Raji (cell line): ENCODE measurements around the gene AQP10.
A peak's percentile ranks its signal among the peaks of the same experiment; 100 is the strongest.

Experiments
- POLR2A ChIP-seq: IDR thresholded peaks from 2 replicates; pipeline ENCODE4 v1.6.1; 2011; ENCODE audit warnings: low read depth, low read length, control low read depth; ENCODE audit not compliant: insufficient read depth

The AQP10 gene

DNA sequence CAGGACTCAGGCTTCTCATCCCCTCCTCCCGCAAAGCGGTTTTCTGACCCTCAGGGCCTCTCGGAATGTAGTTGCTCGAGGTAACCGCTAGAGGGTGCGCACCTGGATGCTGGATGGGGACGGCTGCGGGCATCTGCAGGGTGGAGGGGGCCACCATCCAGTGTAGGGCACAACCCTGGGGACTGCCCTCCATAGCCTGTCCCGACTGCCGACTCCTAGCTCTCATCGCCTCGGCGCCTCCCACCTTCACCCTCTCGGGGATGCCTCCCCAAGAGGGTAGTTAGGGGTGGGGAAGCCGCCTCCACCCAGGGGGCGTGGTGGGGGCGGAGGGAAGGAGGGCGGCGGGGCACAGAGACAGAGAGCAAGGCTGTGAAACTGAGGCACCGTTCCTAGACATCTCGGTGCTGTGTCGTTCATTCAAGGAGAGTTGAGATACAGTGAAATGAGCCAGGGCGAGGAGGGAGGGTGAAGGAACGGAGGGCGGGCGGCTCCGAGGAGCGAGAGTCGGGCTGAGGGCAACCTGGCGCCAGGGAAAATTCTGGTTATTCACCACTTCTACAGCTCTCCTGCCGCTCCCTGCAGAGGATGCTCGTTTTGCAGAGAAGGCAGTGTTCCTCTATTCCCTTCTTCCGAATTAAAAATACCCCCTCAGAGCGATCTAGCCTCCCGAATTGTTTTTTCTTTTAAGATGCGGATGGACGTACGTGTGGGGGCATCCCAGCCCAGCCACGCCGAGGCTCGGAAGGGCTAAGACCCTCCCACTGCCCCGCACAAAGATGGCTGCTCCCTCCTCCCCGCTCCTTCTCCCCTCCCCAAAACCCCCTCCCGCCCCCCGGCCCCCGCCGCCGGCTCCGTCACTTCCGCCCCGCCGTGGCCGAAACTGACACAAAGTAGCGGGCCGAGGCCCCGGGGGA lies 4.0 kb downstream of the AQP10 start, which contains the start of gene ATP8B2:
TSS of gene ATP8B2 (plus strand) at position 857 of the 914 bp plus-strand sequence. CDS start 2,617 bp downstream, outside the sequence.
- TF ChIP-seq POLR2A, result no peak

DNA sequence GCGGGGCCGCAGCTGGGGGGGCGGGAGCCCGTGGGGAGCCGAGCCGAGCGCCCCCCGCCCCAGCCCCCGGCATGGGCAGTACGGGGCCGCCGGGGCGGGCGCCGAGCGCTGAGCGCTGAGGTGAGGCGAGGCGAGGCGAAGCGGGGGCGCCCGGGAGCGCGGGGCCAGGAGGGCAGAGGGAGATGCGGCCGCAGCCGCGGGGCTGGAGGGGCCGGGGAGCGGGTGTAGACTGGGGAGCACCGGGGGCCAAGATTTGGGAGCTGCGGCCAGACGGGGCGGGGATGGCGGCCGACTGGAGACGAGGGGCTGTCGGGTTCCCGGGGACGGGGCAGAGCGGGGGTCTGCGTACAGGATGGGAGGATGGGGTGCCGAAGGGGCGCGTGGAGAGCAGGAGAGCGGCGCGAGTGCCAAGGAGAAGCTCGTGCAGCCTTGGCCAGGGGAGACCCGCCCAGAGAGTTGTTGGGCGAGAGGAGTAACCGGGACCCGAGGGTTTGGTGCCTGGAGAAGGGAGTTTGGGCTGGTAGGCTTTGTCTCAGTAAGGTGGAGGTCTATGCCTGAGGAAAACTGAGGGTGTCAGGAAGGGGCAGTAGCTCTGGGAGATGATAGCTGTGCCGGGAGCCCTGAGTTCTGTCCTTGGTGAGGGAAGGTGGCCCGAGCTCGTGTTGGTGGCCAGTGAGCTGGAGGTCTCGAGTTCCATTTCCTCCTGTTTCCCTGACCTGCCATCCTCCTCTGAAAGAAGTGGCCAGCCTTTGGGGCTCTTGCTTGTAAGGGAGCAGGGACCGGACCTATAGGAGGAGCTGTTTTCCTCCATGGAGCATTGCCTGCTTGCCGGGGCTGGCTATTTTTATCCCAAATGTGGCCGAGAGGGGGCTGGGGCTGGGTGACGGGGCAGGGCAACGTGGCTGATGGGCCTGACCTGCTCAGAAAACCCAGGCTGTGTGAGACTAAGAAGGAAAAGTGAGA lies 5.0 kb downstream of the AQP10 start:
- no peak for TF ChIP-seq POLR2A

DNA sequence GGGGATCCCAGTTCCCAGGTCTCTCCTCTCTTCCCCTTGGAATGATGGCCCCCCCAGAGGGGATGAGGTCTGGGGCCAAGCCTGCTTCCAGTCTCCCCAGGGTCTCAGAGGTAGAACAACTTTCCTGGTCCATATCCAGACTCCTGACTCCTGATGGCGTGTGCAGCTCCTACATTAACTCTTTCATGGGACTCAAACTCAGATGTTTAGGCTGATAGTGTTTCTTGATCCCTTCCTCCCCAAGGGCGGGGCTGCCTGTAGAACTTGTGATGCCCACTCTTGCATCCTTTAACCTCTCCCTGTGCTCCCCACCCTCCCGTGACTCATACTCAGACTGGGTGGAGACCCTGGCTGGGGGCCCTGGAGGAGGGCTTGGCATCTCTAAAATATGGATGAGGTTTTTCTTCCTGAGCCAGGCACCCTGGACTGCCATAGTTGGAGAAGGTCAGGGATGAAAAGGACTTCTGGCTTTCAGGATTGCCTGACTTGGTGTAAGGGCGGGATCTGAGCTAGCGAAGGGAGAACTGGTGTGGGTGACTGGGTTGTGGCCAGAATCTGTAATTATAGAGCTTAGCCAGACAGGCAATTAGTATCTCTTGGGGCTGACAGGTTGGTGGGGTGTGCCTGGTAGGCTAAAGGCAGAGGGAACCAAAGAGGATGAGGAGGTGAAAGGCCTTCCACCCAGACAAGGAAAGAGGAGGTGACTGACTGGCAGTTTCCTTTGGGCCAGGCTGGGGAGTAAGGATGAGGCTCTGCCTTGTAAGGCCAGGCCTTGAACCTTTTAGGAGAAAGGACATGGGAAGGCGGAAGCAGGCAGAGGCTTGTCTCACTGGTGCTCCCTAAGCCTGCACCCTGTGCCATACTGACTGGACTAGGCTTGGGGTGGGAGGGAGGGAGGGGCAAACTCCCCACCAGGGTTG lies 5.9 kb downstream of the AQP10 start:
- TF ChIP-seq POLR2A, result no peak

DNA sequence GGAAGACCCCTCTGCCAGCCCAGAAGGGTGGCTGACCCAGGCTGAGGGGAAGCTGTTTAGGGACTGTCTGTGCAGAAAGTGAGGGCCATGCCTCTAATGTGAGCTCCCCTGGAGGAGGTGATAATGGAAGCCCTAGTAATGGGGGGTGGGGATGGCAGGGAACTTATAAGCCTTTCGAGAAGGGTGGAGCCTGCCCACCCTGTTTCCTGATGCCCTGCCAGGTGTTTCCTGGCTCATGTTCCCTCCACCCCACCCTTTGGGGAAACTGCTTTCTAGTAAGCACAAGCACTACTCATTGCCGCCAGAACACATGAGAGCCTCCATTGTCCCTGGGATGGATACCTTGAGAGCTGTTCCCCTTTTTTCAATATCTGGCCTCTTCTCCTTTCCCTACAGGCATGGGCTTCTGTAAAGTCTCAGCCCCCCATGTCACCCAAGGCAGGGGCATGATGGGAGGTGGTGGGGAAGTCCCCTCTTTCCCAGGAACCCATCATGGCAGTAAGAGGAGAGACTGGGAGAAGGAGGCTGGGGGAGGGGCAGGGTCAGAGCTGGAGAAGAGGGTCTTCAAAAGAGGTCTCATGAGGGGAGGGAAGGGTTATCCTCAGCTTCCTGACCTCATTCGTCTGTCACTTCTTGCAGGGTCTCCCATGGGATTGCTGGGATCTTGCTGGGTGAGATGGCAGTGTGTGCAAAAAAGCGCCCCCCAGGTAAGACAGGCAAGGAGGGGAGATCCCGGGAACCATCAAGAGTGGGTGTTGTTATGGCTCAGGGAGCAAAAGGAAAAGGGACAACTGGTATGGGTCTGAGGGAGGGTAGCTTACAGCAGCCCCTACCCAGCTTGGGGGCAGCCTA lies 6.8 kb downstream of the AQP10 start:
- TF ChIP-seq POLR2A, result no peak

DNA sequence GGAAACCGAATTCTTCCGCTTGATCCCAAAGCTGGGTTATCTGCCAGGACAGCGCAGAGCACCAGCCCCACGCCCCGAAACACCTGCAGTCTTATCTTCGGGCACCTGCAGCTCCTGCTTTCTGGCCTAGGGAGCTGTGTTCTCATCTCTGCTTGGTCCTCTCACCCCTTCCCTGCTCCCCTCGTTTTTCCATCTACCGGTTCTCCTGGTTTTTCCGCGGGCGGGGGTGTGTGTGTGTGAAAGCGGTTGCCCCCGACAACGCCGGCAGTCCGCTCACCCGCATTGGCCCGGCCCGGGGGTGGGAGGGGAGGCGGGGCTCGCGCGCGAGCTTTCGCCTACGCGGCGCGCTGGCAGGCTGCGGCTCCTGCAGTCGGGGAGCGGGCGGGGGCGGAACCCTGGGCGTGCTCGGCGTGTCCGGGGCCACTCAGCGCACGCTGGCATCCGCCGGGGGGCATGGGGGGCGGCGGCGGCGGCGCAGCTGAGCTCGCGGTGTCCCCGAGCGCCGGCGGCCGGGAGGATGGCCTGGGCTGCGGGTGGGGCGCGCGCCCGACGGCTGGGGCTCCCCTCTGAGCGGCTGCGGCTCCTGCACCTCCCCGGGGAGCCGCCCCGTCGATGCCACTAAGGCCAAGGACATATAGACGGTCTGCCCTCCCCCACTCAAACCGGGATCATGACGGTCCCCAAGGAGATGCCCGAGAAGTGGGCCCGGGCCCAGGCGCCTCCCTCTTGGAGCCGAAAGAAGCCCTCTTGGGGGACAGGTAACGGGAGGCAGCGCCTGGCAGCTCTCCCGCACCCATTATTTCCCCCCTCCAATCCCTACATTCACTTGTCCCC lies 7.6 kb downstream of the AQP10 start:
- TF ChIP-seq POLR2A, result no peak

DNA sequence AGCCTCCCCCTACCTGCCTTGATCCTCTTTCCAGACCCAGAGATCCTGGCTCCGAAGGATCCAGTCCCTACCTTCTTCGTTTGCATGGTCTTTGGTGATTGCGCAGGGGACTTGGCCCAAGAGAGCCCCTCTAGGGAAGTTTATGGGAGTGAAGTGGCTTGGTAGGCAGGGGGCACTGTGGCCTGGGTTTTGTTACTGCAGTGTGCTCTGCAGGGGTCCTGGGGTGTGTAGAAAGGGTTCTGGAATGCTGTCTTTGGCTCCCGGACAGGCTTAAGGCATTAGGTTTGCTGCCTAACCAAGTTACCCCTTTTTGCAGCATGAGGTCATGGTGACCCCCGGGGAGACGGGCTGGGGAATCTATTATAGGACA lies 8.2 kb downstream of the AQP10 start:
- no peak for TF ChIP-seq POLR2A

DNA sequence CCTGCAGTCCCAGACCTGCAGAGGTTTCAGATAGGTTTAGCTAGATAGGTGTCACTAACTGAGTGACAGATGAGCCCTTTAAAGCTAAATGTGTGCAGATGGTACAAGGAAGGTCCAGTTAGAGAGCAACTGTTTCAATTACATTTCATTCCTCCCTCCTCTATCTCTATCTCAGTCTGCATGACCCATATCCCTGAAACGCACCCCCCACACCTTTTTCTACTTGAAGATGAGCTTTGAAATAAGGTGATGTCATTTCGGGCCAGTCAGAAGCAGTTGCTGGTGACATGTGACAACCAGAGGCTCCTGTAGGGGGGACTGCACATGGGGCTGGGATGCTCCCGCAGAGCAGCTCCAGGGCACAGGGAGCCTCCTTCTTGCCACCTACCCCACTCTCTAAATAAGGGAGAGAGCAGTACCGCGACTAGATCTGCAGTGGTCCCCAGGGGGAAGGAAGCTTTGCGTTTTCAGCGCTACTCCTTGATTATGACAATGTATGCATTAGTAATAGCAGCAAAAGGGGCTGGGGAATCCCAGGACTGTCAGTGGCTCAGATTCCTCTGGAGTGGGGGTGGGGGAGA lies 8.7 kb downstream of the AQP10 start:
- no peak for TF ChIP-seq POLR2A

DNA sequence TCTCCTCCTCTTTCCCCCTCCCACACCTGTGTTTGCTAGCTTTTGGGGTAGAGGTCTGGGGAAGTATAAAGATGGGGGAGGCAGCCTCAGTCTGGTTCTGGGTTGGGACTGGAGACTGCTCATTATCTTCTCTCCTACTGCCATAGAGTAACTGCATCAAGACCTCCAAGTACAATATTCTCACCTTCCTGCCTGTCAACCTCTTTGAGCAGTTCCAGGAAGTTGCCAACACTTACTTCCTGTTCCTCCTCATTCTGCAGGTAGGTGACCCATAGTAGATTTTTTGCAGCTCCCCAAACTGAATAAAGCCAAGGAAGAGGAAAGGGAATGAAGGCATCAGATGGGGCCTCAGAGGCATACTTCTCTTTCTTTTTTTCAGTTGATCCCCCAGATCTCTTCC lies 9.8 kb downstream of the AQP10 start:
- no peak for TF ChIP-seq POLR2A

DNA sequence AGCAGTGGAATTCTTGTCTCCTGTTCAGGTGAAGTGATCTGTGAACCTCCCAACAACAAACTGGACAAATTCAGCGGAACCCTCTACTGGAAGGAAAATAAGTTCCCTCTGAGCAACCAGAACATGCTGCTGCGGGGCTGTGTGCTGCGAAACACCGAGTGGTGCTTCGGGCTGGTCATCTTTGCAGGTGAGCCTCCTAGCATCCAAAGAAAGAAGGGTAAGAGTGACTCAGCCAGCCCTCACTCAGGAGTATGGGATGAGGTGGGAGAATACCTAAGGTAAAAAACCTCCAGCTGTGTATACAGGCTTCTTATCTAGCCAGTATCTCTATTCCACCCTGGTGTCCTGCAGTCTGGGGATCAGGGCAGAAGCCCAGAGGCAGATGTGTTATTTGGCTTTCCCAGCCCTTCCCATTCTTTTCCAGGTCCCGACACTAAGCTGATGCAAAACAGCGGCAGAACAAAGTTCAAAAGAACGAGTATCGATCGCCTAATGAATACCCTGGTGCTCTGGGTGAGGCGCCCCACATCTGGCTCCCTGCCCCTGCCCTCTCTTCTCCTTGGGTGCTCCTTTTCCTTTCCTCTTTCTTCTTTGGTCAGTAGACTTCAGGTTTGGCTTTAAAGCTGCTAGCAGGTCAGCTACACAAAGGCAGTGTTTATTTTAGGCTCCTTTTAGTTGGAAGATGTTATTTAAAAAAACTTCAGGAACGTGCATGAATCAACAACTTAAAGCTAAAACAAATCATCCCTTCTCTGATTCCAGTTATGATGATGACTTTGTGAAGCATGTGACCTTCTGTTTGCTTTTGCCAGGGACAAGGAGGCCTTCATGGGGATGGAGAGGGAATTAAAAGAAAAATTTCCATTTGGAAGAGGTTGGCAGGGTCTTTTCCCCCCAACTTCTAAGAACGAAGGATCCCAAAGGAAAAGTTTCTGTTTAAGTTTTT lies 13.5 kb downstream of the AQP10 start:
- TF ChIP-seq POLR2A, result no peak

DNA sequence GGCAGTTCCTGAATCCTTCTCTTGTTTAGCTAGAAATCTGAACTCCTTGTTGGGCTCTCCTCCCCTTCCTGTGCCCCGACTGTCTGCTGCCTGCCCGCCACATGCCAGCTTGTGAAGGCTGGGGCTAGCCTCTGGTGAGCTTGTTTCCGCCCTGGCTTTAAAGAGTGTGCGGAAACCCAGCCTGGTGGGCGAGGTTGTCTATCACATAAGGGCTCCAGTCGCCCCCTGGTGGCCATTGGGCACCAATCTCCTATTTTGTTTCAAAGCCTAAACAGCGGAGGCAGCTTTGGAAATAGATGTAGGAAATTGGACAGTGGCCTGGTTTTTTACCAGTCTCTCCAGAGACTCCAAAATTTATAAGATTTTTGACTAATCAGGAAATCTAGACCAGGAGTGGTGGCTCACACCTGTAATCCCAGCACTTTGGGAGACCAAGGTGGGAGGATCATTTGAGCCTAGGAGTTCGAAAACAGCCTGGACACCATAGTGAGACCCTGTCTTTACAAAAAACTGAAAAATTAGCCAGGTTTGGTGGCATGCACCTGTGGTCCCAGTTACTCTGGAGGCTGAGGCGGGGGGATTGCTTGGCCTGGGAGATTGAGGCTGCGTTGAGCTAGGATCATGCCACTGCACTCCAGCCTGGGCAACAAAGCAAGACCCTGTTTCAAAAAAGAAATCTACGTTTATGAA lies 14.3 kb downstream of the AQP10 start:
- 0 out of 2 replicates have a peak, but pooled peaks have one; percentile 23 for TF ChIP-seq POLR2A
